ENCODE measurements around the gene CTTN.
"Not testable (repeated sequence)": the region's sequence is repeated elsewhere in the genome, so short reads cannot be mapped to it uniquely, and the experiment has no call there.

Gene CTTN

GRCh38 chr11:70429724-70430521, 31.6 kb downstream of the CTTN start:
- DNase-seq = no peak

DNA sequence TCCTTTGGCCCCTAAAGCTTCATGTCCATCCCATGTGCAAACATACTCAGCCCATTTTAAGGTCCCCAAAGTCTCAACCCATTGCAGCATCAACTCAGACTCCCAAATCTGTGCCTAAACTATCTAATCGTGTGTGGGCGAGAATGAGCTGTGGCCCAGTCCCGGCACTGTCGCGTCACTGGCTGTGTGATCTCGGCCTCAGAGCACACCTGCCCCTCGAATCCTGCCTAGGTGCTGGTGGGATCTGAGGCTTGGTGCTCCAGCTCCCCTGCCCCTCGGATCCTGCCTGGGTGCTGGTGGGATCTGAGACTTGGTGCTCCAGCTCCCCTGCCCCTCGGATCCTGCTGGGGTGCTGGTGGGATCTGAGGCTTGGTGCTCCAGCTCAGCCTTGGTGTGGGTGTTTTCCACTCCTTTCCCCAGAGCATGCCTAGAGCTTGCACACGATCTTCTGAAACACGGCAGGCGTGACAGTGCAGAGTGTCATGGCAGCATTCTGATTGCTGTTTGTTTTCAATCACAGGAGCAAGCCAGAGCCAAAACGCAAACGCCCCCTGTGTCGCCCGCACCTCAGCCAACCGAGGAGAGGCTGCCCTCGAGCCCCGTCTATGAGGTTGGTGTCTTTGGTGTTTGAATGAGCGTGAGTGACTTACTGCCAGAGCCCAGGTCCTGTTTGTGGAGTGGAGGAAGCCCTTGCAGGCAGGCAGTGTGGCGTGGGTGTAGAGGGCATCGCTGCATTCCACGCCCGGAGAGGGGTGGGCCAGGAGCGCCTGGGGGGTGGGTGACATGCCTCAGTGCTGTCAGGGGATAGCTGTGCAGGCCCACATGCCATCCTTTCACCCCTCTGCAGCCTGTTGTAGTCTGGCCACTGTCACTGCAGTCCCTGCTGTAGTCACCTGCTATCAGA, 32.6 kb downstream of the CTTN start:
- DNase-seq = no peak

DNA sequence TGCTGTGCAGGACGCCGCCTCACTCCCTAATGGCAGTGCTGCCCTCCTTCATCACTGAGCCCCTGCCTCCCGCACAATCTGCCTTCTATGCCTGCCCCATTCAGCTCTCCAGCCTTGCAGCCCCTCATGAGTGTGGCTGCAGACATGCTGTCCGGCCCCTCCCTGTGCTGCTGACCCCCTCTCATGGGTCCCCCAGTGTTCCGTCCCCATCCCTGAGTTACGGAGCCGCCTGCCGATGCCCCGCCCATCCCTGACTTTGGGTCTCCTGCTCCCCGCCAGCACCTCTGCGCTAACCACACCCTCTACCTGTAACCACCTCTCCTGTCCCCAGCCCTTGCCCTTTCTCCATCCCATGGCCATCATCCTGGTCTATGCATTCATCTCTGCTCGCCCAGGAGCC, 33.3 kb downstream of the CTTN start:
- no peak for DNase-seq

DNA sequence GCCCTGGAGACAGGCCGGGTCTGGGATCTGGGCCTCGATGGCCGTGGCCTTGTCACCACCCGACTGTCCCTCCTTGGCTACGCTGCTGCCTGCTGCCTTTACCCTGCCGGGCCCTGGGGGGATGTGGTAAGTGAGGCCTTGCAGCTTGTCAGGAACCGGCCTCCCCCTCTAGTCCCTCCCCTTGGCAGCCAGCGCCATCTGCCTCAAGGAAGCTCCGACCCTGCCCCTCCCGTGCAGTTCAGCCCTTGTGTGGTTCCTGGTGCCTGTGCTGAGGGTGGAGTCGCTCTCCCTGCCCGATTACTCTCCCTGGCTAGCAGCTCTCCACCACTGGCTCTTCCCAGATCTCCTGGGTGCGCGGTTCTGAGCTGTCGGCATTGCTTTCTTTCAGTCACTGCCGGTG, 33.7 kb downstream of the CTTN start:
- DNase-seq = no peak

DNA sequence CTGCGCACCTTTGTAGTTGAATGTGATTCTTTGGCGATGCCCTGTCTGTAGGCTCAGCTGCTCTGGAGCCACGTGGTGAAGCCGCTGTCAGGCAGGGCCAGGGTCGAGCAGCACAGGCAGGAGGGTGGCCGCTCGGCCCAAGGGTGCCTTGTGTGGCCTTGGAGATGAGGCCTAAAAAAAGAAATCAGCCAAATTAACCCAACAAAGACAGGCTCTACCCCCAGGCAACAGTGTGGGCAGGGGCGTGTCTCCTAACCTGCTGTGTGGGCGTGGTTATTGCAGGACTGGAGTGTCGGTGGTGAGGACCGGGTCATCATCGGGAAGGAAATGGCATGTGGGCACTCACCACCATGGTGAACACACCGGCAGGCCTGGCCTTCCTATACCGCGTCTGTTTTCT, 34.3 kb downstream of the CTTN start:
- DNase-seq = no peak

DNA sequence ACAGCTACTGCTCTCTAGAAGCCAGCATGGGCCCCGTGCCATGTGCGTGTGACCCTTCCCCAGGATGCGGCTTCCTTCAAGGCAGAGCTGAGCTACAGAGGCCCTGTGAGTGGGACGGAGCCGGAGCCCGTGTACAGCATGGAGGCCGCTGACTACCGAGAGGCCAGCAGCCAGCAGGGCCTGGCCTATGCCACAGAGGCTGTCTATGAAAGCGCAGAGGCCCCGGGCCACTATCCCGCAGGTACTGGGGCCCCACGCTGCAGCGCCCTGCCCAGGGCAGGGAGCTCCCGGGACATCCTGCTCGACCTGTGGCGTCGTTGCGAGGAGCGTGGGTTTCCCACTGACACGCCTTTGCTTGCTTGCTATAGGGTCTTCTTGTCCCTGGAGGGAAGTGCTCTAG, 34.7 kb downstream of the CTTN start:
- DNase-seq = no peak

- no peak for DNase-seq
These were observed 35.2 kb downstream of the CTTN start for GRCh38 chr11:70433526-70433925.

DNA sequence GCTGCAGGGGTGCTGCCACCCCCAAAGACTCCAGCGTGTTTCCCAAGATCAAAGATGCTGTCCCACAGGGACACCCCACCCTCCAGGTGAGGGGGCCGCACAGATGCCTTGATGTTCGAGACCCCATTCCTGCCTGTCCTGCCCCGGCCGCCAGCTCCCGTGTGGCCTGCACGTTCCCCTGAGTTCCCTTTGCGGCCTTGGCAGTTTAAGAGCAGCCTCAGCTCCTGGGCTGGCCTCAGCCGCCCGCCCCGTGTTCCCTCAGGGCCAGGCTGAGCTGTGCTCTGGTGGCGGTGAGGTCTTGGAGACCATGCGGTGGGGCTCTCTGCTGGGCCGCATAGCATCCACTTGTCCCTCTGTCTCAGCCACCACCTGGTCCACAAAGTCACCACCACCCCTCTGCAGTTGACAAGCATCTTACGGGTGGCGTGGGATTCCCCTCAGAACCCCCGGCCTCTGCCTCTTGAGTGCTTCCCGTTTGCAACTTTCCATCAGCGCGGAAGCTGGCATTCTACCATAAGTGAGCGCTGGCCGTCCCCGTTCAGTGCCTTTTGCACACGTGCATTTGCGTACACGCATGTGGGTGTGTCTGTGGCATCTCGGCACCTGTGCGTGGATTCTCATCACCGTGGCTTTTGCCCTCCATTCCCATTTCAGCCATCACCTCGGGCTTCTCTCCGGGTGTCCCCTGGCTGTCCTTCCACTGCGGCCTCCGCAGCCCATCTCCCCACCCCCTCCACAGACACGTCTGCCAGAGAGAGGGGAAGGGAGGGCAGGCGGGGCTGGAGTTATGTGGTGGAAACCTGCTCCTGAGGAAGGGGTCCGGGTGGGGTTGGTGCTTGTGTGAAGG, 35.9 kb downstream of the CTTN start:
- DNase-seq = no peak

DNA sequence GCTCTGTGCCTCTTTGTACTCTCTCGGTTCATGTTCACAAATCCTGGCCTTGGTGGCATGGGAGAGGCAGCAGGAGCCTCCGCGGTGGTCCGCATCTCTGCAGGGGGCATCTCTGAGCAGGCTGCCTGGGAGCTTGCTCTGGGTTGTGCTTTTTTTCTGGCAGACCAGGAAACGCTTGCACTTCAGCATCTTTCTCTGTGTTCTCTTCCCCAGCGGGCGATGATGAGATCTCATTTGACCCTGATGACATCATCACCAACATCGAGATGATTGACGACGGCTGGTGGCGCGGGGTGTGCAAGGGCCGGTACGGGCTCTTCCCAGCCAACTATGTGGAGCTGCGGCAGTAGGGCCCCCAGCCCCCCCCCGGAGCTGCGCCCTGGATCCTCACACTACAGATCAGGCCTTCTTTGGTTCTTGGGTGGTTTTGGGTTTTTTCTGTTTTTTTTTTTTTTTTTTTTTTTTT, 36.5 kb downstream of the CTTN start:
- no peak for DNase-seq

- DNase-seq = no peak
These were observed 37.0 kb downstream of the CTTN start for GRCh38 chr11:70435361-70435760.

DNA sequence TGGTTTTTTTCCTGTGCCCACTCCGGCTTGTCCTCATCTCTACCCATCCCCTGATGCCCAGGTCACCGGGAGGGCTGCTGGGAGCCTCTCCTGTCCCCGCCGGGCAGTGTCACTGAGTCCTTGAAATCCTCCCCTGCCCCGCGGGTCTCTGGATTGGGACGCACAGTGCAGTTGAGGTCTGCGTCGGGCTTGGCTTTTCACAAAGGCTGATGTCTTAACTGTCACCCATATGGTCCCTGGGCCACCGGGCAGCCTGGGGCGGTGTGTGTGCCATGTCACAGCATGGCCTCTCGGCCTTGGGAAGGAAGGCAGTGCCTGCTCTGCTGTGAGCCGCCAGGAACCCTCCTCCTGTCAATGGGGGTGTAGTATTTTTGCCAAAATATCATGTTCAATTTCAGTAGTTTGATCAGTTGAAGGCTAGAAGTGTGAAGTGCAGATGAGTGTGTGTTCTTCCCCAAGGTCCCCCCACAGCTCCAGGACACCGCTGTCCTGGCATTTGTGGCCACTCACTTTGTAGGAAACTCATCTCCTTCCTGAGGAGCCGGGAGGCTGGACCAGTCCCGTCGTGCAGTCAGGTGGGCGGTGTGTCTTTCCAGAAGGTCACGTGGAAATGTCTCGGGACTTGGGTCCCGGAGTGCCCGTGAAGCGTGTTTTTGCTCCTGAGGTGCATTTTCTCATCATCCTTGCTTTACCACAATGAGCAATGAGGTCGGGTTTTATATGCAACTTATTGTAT, 37.6 kb downstream of the CTTN start:
- no peak for DNase-seq

- DNase-seq = no peak
These were observed 38.2 kb downstream of the CTTN start for GRCh38 chr11:70436501-70436860.

GRCh38 chr11:70437111-70437784, 38.9 kb downstream of the CTTN start:
- no peak for DNase-seq

GRCh38 chr11:70440206-70440605, 41.9 kb downstream of the CTTN start:
- DNase-seq = no peak

- DNase-seq = no peak
These were observed 45.4 kb downstream of the CTTN start for GRCh38 chr11:70443773-70444030.

- no peak for DNase-seq
These were observed 46.8 kb downstream of the CTTN start for GRCh38 chr11:70445091-70445490.

DNA sequence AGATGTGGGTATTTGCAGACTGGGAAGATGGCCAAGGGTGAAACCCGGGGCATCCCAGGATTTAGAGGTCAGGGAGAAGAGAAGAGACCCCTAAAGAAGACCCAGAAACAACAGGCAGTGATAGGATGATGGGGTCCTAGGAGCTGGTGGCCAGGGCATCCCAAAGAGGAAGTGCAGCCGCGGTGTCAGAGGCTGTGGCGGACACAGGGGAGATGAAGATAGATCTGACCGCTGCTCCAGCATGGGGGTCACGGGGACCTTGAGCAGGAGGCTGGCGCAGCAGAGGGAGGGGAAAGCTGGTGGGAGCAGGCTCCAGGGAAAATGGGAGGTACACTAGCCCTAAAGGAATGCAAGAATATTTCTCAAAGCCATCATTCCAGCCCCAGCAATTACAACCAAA, 47.3 kb downstream of the CTTN start:
- no peak for DNase-seq

GRCh38 chr11:70448983-70449567, 50.7 kb downstream of the CTTN start:
- no peak for DNase-seq

GRCh38 chr11:70454197-70454767, 56.0 kb downstream of the CTTN start:
- DNase-seq = no peak

DNA sequence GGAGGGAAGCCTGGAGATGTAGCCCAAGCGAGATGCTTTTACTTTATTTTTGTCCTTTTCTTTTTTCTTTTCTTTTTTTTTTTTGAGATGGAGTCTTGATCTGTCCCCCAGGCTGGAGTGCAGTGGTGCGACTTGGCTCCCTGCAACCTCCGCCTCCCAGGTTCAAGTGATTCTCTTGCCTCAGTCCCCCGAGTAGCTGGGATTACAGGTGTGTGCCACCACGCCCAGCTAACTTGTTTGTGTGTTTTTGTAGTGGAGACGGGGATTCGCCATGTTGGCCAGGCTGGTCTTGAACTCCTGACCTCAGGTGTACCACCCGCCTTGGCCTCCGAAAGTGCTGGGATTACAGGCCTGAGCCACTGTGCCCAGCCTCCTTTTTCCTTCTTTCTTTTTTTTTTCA, 56.5 kb downstream of the CTTN start:
- not testable (repeated sequence) for DNase-seq

- DNase-seq = no peak
These were observed 57.0 kb downstream of the CTTN start for GRCh38 chr11:70455354-70455753.
